Measurements from ENCODE around the gene CYB561D2.

GRCh38 chr3:50374363-50375257, 23.9 kb downstream of the CYB561D2 start:
- TF ChIP-seq CTCF (IDR thresholded peaks at IDR 0.05) (no peak), POLR2AphosphoS5 (IDR thresholded peaks at IDR 0.05; ENCODE audit: insufficient read depth in 1 of 2, low read depth in 1 of 2) (no peak), POLR2A (IDR thresholded peaks at IDR 0.05) (no peak)

Measured in vagina (tissue), 2 donors.